HG02981 (cell line): ENCODE measurements around the gene NXT1.
A peak's percentile ranks its signal among the peaks of the same experiment; 100 is the strongest.
"Not testable (repeated sequence)": the region's sequence is repeated elsewhere in the genome, so short reads cannot be mapped to it uniquely, and the experiment has no call there.

Experiments
- ATAC-seq: cut with Tn5 transposase; IDR thresholded peaks from one replicate; pipeline ENCODE4 v1.9.1; 2021; ENCODE audit warnings: mild to moderate bottlenecking, moderate library complexity; ENCODE audit not compliant: unreplicated experiment

Gene NXT1

DNA sequence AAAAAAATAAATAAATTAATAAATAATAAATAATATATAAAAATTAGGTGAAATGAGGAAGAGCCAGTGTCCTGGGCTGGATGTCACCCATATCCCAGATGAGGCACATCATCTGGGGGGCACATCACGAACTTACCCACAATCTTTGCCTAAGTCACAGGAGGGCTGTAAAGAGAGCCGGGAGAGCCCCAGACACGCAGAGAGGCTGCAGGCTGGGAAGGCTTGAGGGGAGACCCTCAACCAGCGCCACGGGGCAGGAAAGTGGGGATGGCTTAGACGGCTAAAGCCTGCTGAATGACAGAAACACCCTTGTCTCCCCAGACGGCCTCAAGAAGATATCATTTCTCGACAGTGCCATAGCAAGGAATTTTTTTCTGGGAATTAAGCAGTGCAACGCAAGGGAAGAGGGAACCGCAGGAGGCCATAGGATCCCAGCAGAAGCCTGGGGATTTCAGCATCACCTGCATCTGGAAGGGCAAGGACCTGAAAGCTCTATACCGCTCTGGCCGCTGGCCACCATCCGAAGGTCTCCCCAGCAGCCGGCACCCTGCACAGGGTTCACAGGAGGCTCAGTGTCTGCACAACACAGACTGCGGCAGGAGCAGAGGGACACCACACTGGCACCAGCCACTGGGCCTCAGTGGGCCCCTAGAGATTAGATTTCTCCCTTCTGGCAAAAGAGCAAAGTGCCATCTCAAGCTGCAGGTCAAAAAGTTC is 22.8 kb upstream of the NXT1 start:
- no peak for ATAC-seq

DNA sequence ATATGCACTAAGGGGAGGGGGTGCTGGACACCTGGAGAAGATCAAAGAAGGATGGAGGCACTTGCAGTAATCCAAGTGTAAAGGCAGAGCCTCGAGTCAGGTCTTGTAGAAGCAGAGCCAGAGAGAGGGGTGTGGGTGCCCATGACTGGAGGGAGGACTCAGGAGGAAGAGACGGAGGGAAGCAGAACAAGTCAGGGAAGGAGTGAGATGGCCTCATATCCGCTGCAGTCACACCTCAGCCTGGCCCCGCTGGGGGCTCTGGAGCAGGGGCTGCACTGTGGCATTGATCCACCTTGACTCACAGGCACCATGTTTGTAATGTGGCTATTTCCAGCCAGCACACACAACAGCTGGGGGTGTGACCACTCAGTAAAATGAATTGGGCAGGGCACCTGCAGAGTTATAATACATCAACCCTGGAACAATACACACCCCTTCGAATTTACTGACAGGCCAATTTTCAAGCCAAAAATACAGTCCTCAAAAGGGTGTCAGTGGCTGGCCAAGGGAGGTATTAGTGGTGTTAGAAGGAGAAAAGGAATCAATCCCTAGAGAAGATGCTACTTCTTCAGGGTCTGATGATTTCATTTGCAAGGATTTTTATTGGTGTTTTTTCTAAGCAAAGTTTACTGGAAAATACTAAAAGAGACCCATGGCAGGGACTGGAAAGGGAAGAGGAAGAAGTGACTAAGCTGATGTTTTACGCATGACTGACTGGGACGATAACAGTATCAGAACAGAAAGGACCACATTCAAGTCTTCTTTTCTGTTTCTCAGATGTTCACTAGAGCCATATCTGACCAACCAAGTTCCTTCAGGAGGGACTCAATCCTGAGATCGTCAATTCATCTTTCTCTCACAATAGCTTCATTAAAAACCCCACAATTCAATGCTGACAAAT is 18.9 kb upstream of the NXT1 start:
- ATAC-seq: no peak

- no peak for ATAC-seq
Measured at GRCh38 chr20:23332467-23332866, 18.1 kb upstream of the NXT1 start.

- no peak for ATAC-seq
Measured at GRCh38 chr20:23334111-23334510, 16.5 kb upstream of the NXT1 start.

GRCh38 chr20:23335521-23335920 is 15.1 kb upstream of the NXT1 start:
- no peak for ATAC-seq

- ATAC-seq: no peak
Measured at GRCh38 chr20:23336476-23336875, 14.1 kb upstream of the NXT1 start.

GRCh38 chr20:23337312-23337711 is 13.3 kb upstream of the NXT1 start:
- ATAC-seq: no peak

- no peak for ATAC-seq
Measured at GRCh38 chr20:23339986-23340385, 10.6 kb upstream of the NXT1 start.

- peak; percentile 54 for ATAC-seq
Measured at GRCh38 chr20:23340524-23340923, 10.1 kb upstream of the NXT1 start.

GRCh38 chr20:23341073-23341472 is 9.5 kb upstream of the NXT1 start:
- ATAC-seq: peak; percentile 49

DNA sequence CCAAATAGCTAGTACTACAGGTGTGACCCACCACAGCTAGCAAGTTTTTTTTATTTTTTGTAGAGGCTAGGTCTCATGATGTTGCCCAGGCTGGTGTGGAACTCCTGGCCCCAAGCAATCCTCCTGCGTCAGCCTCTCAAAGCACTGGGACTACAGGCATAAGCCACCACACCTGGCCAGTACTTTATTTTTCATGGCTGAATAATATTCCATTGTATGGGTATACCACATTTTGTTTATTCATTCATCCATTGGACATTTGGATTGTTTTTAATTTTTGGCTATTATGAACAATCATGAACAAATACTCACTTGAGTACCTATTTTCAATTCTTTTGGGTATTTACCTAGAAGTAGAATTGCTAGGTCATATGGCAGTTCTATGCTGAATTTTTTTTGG is 7.0 kb upstream of the NXT1 start:
- no peak for ATAC-seq

- no peak for ATAC-seq
Measured at GRCh38 chr20:23344336-23344735, 6.3 kb upstream of the NXT1 start.

DNA sequence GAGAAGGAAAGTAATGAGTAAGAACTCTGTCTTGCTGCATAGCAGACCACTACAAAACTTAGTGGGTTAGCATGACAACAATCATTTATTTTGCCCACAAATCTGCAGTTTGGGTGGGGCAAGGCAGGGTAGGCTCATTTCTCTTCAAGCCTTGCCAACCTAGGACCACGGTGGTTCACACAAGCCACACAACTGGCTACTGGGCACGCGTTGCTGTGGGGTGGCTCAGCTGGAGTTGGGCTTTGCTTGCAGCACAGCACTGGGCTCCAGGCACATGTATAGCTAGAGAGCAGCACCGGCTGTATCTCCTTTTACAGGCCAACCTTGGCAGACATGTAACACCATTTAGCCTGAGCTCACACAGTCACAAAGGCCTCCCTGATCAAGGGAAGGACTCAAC is 4.6 kb upstream of the NXT1 start:
- no peak for ATAC-seq

DNA sequence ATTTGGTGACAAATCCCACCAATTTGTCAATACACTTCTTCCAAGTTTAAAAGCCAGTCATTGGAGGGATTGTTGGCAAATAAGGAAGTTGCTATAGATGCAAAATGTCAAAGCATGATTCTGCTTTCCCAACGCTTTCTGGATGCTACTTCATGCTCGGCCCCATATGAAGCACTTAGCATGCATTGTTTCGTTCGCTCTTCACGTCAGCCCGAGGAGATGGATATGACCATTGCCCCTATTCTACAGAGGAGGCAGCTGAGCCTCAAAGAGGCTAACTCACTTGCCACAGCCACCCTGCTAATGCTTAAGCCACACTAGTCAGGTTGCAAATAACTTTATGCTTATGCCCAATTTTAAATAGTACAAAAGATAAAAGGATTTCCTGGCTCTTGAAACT is 2.8 kb upstream of the NXT1 start:
- no peak for ATAC-seq

DNA sequence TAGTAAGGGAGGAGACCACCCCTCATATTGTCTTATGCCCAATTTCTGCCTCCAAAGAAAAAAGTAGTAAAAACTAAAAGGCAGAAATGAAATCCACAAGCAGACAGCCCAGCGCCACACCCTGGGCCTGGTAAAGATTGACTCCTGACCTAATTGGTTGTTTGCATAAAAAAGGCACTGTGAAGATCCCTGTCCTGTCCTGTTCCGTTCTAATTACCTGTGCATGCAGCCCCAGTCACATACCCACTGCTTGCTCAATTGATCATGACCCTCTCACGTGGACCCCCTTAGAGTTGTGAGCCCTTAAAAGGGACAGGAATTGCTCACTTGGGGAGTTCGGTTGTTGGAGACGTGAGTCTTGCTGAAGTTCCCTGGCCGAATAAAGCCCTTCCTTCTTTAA is 2.1 kb upstream of the NXT1 start:
- not testable (repeated sequence) for ATAC-seq

DNA sequence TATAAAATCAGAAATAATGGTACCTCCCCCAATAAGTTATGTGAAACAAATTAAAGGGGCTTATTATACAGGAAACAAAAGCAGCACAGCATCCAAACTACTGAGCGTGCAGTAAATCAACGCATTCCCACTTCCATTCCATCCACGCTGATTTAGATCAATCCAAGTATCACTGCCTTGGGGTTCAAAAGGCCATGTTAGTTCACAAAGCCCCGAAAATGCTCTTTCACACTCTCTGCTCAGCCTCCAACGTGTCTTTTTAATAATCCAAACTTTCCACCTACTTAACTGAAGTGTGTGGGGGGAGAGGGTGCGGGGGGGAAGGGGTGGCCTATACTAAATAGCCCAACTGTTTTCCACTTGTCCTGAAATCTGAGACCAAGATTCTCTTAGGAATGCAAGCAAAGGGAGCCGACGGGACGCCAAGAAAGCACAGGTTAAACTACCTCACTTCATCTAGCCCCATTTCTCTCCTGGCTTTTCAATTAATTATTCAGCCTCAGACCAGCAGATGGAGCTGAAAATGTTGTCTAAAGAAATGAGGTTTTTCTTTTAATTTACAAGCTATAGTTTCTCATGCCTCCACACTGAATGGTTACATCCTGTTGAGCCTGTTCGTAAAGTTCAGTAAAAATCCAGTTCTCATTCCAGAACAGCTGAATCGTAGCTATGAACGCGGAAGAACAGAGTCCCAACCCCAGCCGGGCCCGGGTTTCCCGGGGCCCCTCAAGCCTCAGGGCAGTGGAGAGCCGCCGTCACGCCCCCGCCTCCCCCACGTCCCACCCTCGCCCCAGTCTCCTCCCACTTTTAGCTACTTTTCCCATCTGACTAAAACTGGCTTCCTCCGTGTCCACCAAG is 1.0 kb upstream of the NXT1 start:
- ATAC-seq: peak; percentile 36

- ATAC-seq: peak; percentile 22
Measured at GRCh38 chr20:23350904-23351838, 580 bp downstream of the NXT1 start.

- ATAC-seq: no peak
Measured at GRCh38 chr20:23356203-23356602, 5.6 kb downstream of the NXT1 start.

DNA sequence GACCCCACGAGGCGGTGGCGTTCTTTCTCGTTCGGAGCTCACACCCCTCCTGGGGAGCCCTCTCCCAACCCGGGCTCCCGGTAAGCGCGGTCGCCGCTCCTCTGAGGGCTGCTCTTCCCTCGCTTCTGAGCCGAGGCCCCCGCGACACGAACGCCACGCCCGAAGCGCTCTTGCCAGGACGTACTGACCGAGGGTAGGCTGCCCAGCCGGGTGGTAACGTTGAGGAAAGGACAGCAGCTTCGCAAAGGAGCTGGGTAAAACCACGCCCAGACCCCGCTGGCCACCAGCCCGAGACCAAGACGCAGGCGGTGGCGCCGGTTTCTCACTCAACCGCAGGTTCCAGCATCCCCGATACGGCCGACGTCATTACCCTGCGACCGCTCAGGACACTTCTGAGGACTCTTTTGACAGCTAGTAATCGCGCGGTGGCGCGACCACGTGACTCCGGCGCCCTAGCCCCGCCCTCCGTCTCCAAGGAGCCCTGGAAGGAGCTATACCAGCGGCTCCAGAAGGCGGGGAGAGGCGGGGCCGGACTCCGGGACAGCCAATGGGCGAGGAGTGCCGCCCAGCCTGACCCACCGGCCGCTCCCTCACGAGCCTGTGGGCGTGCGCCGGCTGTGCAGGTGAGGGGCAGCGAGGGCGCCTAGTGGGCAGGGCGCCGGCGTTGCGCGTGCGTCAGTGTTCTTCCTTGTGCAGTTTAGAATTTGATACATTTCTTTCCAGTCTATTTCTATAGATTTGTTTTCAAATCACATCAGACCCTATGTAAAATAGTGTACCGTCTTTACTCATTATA is 7.4 kb downstream of the NXT1 start:
- ATAC-seq: peak; percentile 70

DNA sequence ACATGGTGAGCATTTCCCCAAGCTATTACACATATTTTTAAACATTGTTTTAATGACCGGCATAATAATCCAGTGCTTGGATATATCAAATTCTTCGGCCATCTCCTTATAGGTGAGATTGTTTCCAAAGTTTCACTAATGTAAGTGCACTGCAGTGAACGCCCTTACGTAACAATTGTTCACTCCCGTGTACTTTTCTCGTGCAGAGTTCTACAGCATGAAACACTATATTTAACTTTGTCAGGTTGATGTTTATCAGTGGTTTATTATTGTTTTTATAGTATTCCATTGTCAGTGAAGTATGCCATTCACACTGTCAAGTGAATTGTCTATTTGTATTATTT is 7.9 kb downstream of the NXT1 start:
- no peak for ATAC-seq
